C4-2B (cell line): ENCODE results near the gene NPLOC4.

Experiments used
- CTCF ChIP-seq: fragments of 450-650 bp; conservative IDR thresholded peaks from 2 replicates; pipeline ENCODE4 v1.5.1; 2017; ENCODE audit warnings: mild to moderate bottlenecking
- ZFX ChIP-seq: fragments of 450-650 bp; IDR thresholded peaks from 2 replicates; pipeline ENCODE4 v1.6.1; 2017

GRCh38 chr17:81545160-81545949 lies 91.6 kb downstream of the NPLOC4 start:
- TF ChIP-seq CTCF (no peak), ZFX (no peak)
